Esophagus mucosa (tissue), 1 donor: ENCODE results near the gene GDF11. TPM values are rescaled to one million over a fixed set of nuclear protein-coding genes. Genes with fewer than 3 reads are reported as not detected.

Experiments used
- ATAC-seq: fragments of 200-7000 bp; cut with Tn5 transposase; one replicate; pipeline ENCODE4 v1.9.1; 2020
- total RNA-seq: library from RNA; stranded (reverse); gene quantifications from one replicate; pipeline ENCODE4 v1.2.4, GENCODE V29; 2023
- donor health status: DM: yes; HTN: yes; CAD: no.

GDF11 gene
- total RNA-seq, 1 donor from 2014 or later = 1.2 TPM

DNA sequence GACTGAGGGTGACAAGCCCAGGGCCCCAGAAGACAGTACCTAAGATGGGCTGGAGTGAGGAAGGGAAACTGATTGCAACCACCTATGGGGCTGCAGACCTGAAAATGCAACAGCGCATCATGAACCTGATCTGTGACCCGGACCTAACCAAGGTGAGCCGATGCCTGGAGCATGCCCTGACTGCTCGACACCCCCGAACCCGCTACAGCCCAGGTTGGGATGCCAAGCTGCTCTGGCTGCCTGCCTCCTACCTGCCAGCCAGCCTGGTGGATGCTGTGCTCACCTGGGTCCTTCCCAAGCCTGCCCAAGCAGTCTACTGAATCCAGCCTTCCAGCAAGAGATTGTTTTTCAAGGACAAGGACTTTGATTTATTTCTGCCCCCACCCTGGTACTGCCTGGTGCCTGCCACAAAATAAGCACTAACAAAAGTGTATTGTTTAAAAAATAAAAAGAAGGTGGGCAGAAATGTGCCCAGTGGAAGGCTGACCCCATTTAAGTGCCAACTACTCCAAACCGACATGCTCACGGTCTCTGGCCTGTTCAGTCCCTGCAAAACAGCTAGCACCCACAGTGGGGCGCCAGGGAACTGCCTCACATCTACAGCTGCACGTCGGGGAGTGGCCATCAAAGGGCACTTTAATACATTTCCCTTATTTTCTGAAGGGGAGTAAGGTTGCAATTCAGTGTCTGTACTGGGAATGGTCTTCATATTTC, 18.5 kb upstream of the GDF11 start:
- ATAC-seq = no peak

DNA sequence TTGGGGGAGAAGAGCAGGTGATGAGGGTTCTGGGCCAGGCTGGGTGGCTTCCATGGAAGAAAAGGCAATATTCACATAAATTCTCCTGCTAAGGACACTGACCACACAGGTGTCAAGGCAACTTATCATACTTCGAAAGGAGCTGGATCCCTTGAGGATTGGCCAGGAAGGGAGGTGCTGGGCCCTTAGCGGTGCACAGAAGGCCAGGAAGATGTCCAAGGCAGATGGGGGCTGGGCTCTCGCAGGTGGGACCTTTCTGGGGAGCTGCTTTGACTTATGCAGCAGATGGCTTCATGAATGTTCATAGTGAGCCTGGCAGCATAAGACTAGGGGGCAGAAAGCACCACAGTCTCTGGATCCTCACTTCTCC, 18.0 kb upstream of the GDF11 start:
- ATAC-seq = no peak

DNA sequence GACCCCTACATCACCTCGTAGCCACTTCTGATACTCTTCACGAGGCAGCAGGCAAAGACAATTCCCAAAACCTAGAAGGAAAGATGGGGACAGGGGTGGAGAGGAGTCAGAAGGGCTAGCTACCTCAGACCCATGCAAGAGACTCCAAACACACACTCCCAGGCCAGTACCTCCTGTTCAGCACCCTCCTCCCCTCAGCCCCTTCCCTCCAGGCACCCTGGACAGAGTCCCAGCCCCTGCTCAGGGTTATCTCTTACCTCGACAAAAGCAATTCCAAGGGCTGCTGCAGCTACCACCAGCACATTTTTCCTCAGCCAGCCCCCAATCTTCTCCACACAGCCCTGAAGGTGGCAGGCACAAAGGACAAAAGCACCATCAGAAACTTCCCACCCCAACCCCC, 17.4 kb upstream of the GDF11 start:
- no peak for ATAC-seq

DNA sequence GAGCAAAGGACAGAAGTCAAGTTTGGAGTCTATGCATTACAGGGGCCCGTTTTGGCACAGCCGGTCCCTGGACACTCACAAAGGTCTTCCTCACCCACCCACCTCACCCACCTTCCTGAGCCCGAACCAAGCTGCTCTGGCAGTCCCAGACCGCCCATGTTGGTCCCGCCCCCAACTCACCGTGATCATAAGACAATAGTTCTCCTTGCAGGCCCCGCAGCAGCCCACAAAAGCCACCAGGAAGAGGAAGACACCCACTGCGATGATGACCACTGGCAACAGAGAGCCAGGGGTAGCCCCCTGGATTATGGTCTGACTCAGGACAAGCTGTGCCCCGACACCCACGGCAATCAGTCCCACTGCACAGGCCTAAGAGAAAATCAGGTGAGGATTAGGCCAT, 16.0 kb upstream of the GDF11 start:
- no peak for ATAC-seq

DNA sequence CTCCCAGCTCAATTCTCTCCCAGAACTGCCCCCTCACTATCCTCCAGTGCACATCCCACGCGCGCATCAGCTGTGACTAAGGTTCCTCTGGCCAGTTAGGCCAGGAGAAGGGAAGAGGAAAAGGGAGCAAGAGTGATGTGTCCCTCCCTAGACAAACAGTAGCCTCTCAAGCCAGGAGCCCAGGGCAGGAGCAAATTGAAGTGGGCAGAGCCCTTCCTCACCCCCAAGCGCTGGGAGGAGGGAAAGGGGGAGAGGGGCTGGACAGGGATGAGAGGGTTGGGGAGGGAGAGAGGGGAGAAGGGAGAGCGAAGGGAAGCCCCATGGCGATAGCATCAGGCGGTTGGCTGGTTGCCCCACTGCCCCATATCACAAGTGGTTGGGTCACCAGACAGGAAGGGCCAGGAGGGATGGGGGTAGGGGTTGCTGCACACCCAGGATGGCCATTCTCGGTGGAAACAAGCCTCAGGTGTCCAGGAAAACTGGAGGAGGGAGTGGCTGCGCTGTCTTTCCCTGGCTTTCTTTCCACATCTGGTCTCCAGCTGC, 15.2 kb upstream of the GDF11 start:
- ATAC-seq = no peak

DNA sequence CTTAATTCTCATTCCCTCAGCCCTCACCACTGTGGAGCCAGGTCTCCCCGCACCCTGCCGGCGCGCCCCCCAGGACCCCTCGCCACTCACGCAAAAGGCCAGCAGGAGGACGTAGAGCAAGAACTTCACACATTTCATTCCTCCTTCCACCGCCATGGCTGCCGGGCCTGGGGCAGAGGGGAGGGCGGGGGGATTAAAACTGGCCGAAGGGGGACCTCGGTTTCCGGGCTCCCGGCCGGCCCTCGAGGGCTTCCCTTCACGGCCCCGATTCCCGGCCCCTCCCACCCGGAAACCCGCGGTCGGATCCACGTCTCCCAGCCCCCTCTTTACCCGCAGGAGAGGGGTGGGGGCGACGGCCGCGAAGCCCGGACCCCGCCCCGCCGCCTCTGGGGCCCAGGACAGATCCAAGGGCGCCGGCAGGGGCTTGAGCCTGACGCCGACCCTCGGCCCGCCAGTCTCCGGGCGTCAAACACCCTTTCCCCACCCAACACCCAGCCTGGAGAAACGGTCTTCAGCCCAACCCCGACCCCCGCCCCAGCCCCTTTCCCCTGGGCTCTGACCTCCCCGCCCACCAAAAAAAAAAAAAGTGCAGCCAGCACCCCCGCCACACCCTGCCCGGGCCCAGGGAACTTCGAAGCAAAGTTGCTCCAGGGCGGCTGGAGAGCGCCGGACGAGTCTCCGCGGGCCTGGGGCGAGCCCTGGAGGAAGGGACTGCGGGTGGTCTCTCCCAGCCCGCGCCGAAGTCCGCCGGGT, 14.6 kb upstream of the GDF11 start:
- peak; percentile 24 for ATAC-seq

DNA sequence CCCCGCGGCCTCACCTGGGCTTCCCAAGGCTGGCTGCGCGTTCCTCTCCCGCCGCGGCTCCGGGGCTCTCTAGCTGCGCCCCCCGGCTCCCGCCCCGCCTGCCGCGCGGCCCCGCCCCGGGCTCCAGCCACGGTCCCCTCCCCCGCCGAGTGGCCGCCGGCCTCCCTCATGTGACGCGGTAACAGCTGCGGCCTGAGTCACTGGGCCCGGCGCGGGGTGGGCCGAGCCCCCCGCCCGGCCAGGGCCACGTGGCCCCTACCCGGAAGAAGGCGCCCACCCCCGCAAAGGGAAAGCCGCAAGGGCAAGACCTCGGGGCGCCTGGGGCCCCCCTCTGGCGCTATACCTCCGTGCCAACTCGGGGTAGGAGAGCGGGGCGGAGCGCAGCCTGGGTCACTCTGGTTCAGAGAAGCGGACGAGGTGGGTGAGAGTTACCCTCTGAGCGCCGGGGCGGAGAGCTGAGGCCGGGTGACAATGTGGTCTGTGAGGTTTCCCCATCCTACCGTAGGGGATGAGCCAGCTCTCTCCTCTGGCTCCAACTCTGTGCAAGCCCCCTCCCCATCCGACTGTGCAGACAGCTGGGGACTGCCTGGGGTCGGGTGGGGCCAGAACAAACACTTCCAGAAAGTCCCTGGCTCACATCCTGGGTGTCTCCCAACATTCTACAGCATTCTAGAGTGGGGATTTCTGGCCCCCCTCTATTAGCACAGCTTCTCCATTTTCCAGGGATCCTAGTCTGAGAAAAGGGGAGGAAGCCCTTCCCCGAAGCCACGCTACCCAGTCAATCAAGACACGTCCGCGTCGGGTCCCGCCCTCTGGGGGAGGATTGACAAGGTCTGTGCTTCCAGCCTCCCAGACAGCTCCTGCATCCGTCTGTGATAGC, 13.7 kb upstream of the GDF11 start, which contains the start of gene CD63:
TSS of gene CD63 (minus strand) at position 71 of the 880 bp plus-strand sequence. CDS start 668 bp downstream, outside the sequence.
- peak; percentile 74 for ATAC-seq

DNA sequence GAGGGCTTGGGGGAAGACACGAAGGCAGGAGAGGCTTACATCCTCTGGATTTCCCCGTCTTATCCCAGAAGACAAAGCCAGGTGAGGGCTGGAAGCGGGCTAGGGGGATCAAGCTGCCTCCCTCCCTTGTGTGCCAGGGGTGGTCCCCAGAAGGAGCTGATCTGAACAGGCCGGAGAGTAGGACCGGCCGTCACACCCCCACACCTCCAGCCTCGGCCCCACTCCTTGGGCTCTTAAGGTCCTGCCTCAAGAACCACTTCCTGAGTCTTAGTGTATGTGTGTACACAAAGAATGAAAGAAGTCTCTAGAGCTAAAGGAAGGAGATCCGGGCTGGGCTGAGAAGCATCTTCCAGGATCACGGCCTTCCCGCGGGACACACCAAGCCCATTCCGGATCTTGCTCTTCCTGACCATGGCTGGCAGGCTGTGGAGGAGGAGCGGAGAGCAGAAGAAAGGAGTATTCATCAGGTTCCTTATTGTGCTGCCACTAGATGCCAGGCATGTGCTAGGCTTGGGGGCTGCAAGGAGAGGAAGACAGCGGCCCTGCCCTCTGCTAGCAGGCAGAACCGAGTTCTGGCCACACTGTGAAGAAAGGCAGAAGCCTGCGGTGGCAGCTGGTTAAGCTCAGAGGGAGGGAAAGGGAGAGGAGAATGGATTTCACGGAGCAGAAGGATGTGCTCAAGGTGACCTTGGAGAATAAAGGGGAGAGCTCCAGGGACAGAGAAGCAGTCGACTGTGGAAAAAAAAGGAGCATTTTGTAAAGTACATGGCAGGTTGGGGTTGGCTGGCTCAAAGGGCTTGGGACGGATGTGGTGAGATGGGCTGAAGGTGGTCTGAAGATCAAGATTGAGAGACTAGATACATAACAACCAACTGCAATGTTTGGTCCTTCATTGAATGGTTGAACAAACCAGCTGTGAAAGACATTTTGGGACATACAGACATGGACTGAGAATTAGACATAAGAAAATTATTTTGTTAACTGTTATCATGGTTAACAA, 12.8 kb upstream of the GDF11 start:
- peak; percentile 24 for ATAC-seq

DNA sequence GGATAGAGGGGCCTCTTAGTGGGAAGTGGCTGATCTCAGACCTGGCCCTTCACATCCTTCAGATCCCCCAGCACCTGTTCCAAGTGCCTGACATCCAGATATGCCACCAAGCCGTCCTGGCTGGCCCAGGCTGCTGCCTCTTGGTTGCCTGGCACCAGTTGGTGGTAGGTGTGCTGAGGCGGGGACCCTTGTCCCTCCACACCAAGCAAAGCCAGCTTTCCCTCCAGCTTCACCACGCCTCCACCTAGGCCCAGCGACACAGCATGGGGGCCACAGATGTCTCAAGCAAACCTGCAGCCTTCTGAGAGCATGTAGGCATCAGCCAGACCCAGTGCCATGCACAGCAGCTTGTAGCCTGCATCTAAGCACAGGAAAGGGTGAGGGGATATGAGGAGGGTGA, 10.6 kb upstream of the GDF11 start:
- no peak for ATAC-seq

DNA sequence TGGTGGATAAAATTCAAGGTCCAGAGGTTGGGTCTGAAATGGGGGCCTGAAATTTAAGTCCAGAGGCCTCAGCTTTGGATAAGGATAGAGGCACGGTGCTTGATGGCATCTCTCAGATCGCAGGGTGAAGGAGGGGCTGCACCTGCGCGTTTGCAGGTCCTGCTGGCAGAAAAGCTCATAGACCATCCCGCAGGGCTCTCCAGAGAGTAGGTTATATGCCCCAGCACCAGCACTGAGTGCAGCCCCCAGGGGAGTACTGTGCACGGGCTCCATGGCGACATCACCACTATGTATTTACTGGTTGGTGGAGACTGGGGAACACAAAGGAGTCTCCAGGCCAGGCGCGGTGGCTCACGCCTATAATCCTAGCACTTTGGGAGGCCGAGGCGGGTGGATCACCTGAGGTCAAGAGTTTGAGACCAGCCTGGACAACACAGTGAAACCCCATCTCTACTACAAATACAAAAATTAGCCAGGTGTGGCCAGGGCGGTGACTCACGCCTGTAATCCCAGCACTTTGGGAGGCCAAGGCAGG, 9.8 kb upstream of the GDF11 start:
- no peak for ATAC-seq

DNA sequence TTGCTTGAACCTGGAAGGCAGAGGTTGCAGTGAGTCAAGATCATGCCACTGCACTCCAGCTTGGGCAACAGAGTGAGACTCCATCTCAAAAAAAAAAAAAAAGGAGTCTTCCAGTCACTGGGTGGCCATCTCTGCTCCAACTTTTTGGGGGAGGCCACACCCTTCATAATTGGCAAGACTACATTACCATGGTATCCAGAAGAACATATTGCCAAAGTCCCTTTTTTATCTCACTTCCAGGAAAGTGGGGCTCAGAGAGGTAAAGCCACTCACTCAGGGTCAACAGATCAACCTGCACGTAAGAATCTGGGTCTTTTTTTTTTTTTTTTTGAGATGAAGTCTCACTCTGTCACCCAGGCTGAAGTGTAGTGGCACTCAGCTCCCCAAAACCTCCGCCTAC, 9.1 kb upstream of the GDF11 start:
- no peak for ATAC-seq

DNA sequence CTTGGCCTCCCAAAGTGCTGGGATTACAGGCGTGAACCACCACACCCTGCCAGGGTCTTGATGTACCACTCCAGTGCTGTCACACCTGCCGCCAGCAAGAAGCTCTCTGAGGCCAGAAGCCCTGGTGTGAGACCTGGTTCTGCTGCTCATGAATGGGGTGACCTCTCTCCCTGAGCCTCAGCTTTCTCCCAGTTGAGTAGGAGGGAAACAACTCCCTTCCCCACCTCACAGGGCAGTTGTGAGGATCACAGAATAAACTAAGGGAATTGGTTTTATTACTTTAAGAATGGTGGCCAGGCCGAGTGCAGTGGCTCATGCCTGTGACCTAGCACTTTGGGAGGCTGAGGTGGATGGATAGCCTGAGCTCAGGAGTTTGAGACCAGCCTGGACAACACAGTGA, 8.3 kb upstream of the GDF11 start:
- ATAC-seq = no peak

DNA sequence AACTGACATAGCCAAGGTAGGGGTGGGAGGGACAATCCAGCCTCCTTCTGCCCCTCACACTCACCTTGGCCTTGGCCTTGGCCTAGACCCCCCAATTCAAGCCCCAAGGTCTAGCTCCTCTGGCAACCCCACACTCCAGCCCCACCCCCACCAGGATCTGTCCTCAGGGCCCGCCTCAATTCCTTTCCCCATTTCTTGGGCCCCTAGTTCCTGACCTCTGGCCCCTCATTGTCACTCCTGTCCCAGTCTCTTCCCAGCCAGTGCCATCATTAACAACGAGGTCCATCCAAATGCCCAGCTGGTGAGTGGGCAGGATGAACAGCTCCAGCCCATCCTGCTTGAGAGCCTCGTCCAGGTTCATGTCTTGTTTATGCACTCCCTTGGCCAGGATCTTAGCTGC, 6.8 kb upstream of the GDF11 start:
- ATAC-seq = no peak

DNA sequence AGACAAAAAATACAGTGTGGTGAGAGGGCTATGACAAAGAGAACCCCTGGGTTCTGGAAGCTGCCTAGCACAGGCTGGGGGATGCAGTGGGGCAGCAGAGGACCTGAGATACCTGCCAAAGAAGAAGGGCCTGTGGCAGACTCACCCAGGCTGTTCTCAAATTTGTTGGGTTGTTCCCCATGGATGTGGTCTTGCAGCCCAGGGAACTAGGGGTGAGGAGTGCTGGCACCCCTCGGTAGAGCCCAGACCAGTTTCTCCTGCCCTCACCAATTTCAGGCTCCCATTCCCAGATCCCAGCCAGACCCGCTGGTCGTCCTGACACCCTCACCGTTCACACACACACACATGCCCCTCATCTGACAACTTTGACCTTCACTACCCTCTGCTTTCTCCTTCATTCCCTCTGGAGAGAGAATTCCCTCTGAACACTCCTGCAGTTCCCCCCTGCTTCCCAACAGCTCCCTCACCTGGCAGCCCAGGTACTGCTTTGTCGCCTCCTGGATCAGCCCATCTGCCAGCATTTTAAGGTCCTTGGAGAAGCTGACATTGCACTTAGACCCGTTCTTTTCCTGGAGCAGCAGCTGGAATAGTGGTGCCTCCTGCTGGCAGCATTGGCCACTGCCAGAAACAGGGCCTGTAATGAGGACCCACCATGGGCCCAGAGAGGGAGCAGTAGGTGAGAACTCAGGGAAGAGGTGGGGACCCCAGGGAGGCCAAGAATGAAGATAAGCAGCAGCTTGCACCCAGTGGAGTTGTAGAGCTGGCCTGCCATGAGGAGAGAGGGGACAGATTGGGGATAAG, 5.9 kb upstream of the GDF11 start:
- ATAC-seq = peak; percentile 59

DNA sequence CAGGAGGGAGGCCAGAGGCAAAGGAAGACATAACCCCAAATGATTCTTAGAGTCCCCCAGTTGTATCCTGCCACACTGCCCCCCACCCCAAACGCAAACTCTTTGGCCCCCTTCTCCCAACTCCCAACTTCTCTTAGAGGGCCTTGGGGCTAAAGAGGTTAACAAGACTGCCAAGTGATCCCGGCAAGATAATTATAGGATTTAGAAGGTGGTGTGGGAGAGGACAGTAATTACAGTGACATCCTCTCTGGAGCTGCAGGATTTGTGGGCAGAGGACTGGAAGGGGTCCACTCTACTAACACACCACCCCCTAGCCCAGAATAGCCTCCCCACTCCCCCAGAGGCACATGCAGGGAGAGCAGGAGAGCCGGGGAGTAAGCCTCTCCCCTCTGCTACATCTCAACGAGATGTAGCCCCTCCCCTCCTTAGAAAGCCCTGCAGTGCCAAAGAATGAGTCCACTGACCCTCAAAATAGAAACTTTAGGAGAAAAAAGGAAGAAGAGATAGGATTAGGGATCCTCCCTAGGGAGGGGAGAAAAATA, 5.3 kb upstream of the GDF11 start:
- peak; percentile 18 for ATAC-seq

DNA sequence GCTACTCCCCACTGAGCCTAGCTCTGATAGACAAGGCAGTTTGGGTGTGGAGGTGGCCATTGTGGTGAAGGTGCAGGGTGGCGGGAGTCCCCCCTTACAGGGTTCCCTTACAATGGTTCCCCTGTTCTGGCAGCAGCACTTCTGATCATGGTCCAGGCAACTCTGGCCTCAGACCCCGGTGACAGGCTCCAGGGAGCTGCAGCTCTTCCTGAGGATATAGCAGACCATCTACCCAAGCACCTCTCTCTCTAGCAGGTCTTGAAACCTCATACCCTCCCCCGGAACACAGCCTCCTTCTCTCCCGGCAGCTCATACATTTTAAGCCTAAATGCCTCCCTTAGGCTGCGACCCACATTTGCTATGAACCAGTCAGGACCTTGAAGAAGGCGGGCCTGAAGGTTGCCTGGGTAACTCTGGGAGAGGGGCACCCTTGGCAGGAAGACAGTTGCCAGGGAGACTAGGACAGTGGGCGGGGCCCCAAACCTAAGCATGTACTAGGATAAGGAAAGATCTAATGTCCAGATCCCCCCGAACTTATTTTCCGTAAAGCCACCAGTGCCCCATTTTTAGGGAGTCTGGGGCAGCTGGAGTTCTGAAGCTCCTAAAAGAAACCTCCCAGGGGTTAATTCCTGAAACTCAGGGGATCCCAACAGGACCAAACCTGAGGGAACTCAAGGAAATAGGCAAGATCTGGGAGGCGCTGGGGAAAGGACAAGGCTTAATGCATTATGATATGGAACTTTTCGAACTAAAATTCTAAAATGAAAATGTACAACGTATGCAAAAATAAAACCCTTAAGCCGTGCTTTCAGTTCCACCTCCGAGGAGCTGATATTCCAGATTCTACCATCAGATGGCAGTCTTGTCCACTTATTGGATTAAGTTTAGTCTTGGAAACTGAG, 4.5 kb upstream of the GDF11 start:
- peak; percentile 61 for ATAC-seq

DNA sequence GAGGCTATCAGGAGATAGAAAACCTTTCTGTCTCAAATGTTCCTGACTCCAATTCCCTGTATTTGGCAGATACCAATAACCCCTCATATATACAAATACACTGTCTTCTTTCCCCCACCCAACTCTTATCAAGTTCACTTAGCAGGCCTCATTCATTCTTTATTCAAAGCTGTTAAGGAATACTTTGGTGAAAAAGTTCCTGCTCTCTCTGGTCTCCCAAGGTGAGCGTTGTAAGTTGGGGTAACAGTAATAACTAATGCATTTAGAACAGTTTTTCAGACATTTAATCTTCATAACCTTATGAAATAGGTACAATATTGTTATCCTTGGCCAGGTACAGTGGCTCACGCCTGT, 3.9 kb upstream of the GDF11 start:
- ATAC-seq = no peak

DNA sequence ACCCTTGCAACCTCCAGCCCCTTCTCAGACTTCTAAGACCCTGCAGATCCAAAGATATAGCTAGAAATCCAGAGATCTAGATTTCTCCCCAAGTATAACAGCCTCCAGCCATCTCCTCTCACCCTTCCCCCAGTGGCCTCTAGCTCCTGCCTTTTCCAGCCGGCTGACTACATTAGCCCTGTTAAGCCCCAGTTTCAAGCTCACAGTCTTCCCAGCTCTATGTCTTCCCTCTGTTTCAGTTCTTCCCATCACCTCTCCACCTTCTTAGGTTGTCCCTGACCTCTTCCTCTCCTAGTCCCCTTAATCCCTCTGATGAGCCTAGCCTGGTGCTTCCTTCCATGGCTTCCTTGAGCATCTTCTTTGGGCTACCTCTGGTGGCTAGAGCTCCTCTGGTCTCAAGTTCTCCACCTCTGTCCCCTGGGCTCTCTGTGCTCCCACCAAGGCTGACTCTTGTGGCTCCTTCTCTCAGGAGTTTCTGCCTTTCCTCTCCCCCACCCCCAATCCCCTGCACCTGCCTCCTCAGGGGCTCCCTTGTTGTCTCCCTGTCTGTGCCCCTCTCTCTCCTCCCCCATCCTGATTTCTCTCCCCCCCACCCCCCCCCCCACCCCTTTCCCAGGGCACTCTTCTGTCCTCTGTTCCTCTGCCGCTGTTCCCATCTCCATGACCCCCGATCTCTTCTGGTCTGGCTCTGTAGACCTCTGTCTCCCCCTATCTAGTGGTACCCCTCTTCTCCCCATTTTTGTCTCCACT, 816 bp upstream of the GDF11 start:
- ATAC-seq = no peak
